Muscle layer of colon (tissue), 2 donors: Measurements from ENCODE around the gene QPCT.

Source experiments
- H3K27ac ChIP-seq: one replicate; pipeline ENCODE4 v1.7.0; 2013; ENCODE audit warnings: low read depth, mild to moderate bottlenecking, low read length, moderate library complexity
- H3K27me3 ChIP-seq, 2 donors: one replicate each; pipeline ENCODE4 v1.7.0; 2013; ENCODE audit warnings: low read length in 2 of 2, mild to moderate bottlenecking in 2 of 2; ENCODE audit not compliant: insufficient read depth in 2 of 2, control insufficient read depth in 1 of 2
- H3K36me3 ChIP-seq: one replicate; pipeline ENCODE4 v1.7.0; 2013; ENCODE audit warnings: mild to moderate bottlenecking, low read length; ENCODE audit not compliant: insufficient read depth
- H3K4me1 ChIP-seq: one replicate; pipeline ENCODE4 v1.7.0; 2013; ENCODE audit warnings: mild to moderate bottlenecking, low read length; ENCODE audit not compliant: insufficient read depth
- H3K4me3 ChIP-seq, 2 donors: one replicate each; pipeline ENCODE4 v1.7.0; 2013; ENCODE audit warnings: low read length in 2 of 2, low read depth in 1 of 2, mild to moderate bottlenecking in 1 of 2, moderate library complexity in 1 of 2
- H3K9ac ChIP-seq: one replicate; pipeline ENCODE4 v1.7.0; 2013; ENCODE audit warnings: low read length
- H3K9me3 ChIP-seq: one replicate; pipeline ENCODE4 v1.7.0; 2013; ENCODE audit warnings: mild to moderate bottlenecking, low read length
- donor health status: abdominal sarcoma.
- donor health status: Adenocarcinoma of cecum.

QPCT gene

DNA sequence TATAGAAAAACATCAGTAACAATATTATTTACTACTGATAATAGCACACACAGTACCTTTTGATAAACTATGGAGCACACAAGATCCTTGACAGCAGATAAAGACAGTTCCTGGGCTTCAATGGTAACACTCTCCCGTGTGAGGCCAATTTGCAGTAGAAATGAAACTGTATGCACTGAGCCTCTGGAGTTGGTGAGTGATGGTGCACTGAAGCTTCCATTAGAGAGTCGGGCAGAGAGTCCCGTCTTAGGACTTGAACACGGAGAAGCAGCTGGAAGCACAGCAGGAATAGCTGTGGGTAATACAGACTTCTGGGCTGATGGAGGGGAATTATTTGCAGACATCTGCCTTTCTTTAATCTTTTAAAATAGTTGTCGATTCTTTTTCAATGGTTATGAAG is 28.2 kb upstream of the QPCT start:
- H3K9me3 ChIP-seq, result no peaks in the 10 kb centered on the region
- H3K4me1 ChIP-seq, result peaks cover 73% of the 10 kb centered on the region
- H3K9ac ChIP-seq, result no peak overlapping the region

GRCh38 chr2:37317746-37318145 is 26.7 kb upstream of the QPCT start:
- Histone ChIP-seq H3K4me1 (peaks cover 74% of the 10 kb centered on the region), H3K9ac (no peak overlapping the region), H3K4me3 (no peak overlapping the region), H3K27me3 (no peaks in the 10 kb centered on the region), H3K36me3 (no peaks in the 10 kb centered on the region), H3K9me3 (no peaks in the 10 kb centered on the region), H3K27ac (no peak overlapping the region)

More for the DNA sequence above, 28.2 kb upstream of the QPCT start:
- Histone ChIP-seq H3K27ac (no peak overlapping the region), H3K36me3 (no peaks in the 10 kb centered on the region), H3K27me3 (no peaks in the 10 kb centered on the region), H3K4me3 (no peak overlapping the region)

GRCh38 chr2:37318401-37318800 is 26.0 kb upstream of the QPCT start:
- no peaks in the 10 kb centered on the region for H3K27me3 ChIP-seq
- H3K9ac ChIP-seq, result no peak overlapping the region
- H3K27ac ChIP-seq, result no peak overlapping the region
- H3K36me3 ChIP-seq, result no peaks in the 10 kb centered on the region
- no peak overlapping the region for H3K4me3 ChIP-seq
- peaks cover 70% of the 10 kb centered on the region for H3K4me1 ChIP-seq
- H3K9me3 ChIP-seq, result no peaks in the 10 kb centered on the region

- no peaks in the 10 kb centered on the region for H3K27me3 ChIP-seq
- H3K4me3 ChIP-seq, result no peak overlapping the region
- peaks cover 60% of the 10 kb centered on the region for H3K4me1 ChIP-seq
- H3K27ac ChIP-seq, result no peak overlapping the region
- H3K9ac ChIP-seq, result no peak overlapping the region
- H3K9me3 ChIP-seq, result no peaks in the 10 kb centered on the region
- H3K36me3 ChIP-seq, result no peaks in the 10 kb centered on the region
Observed at GRCh38 chr2:37319754-37320609, 24.4 kb upstream of the QPCT start.

DNA sequence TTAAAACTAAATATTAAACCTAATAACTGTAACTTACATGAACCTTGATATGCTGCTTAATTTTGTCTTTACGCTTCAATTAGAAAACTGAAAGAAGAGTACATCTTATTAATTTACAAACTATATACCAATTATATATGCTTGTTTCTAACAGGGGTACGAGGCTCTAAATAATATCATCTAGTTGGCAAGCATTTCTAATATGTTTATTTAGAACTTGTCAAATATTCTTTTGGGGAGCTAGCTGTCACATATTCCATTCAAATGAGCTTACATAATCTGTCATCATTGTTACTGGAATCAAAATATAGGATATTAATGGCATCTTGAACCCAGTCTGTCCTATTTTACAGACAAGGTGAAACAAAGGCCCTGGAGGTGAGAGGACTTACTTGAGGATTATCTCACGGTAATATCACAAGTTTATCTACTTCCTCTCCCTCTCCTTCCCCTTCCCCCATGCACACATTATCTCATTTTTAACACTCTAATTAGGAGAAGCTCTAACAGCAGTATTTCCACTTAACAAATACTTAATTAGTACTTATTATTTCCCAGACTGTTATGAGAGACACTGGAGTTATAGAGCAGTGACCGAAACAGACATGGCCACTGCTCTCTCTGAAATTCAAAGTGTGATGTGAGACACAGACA is 23.3 kb upstream of the QPCT start:
- no peaks in the 10 kb centered on the region for H3K9me3 ChIP-seq
- no peaks in the 10 kb centered on the region for H3K36me3 ChIP-seq
- no peaks in the 10 kb centered on the region for H3K27me3 ChIP-seq
- no peak overlapping the region for H3K27ac ChIP-seq
- H3K9ac ChIP-seq, result no peak overlapping the region
- peak overlapping the region in 1 of 2 donors; percentile 97 for H3K4me3 ChIP-seq
- H3K4me1 ChIP-seq, result peaks cover 59% of the 10 kb centered on the region

DNA sequence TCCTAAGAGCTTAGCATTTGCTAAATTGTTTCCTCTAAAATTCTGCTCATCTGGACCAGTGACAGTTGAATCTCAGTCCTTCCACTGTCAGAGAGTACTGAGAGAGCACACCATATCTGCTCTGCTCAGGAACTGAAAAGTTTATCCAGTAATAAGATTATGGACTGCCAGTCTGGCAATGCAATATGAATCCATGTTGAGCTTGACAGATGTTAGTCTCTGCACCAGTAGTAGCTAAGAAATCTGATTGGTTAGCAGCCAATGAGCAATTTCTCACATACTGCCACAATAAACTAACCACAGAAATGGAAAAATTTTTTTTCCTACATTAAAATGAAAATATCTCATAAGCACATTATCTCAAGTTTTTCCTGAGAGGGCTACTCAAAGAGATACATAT is 22.1 kb upstream of the QPCT start:
- Histone ChIP-seq H3K4me1 (peaks cover 54% of the 10 kb centered on the region), H3K27me3 (no peaks in the 10 kb centered on the region), H3K4me3 (peak overlapping the region in 1 of 2 donors; percentile 97), H3K9ac (no peak overlapping the region), H3K9me3 (no peaks in the 10 kb centered on the region), H3K36me3 (no peaks in the 10 kb centered on the region), H3K27ac (no peak overlapping the region)

- H3K27ac ChIP-seq, result peak overlapping the region; percentile 72
Observed at GRCh38 chr2:37323176-37323780, 21.2 kb upstream of the QPCT start.

DNA sequence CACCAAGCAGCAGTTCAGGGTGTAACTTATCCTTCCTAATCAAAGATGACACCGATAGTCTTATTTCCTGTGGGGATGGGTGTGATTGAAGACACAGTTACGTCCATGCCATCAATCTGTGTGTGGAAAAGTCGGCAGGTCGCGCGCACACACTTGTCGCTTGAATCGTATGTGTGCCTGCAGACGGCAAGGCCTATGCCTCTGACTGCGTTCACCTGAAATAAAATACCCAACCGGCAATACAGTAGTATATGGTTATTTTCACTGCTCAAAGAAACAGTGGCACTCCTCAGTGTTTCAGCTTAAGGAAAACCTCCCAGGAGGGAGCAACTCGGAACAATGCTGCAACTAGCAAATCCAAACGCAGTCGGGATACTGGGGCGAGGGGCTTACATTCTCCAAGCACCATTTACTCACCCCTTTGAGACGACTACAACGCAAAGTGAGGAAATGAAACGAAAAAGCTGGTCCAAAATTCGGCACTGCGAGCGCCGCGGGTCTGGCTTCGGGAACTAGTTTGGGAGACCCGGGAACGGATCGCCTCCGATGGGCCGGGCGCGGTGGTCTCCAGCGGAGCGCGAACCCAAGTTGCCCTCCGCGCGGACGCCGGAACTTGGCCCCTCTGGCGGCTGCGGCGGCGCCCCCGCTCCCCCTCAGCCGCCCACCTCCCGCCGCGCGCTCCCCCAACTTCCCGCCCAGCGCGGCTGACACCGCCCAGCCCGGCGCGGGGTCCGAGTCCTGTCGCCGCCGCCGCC is 20.5 kb upstream of the QPCT start:
- H3K9me3 ChIP-seq, result no peaks in the 10 kb centered on the region
- H3K4me3 ChIP-seq, result peak overlapping the region; percentile 70 to 97
- H3K27ac ChIP-seq, result peak overlapping the region; percentile 72
- peak overlapping the region; percentile 94 for H3K9ac ChIP-seq
- H3K4me1 ChIP-seq, result peaks cover 38% of the 10 kb centered on the region
- H3K27me3 ChIP-seq, result no peaks in the 10 kb centered on the region
- no peaks in the 10 kb centered on the region for H3K36me3 ChIP-seq

More at GRCh38 chr2:37323176-37323780, 21.2 kb upstream of the QPCT start:
- peak overlapping the region; percentile 70 to 97 for H3K4me3 ChIP-seq
- H3K9me3 ChIP-seq, result no peaks in the 10 kb centered on the region
- no peaks in the 10 kb centered on the region for H3K27me3 ChIP-seq
- no peaks in the 10 kb centered on the region for H3K36me3 ChIP-seq
- peak overlapping the region; percentile 94 for H3K9ac ChIP-seq
- H3K4me1 ChIP-seq, result peaks cover 45% of the 10 kb centered on the region

DNA sequence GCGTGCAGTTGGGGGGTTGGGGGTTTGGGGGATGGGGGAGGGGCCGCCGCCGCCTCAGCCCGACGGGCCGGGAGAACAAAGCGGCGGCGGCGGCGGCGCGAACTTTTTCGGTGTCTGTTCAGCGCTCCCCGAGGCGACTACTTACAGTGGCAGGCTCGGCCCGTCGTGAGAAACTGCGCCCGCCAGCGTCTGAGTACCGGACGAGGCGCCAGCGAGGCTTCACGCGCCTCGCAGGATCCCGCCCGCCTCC is 20.0 kb upstream of the QPCT start:
- Histone ChIP-seq H3K9ac (no peak overlapping the region), H3K4me1 (peaks cover 33% of the 10 kb centered on the region)

DNA sequence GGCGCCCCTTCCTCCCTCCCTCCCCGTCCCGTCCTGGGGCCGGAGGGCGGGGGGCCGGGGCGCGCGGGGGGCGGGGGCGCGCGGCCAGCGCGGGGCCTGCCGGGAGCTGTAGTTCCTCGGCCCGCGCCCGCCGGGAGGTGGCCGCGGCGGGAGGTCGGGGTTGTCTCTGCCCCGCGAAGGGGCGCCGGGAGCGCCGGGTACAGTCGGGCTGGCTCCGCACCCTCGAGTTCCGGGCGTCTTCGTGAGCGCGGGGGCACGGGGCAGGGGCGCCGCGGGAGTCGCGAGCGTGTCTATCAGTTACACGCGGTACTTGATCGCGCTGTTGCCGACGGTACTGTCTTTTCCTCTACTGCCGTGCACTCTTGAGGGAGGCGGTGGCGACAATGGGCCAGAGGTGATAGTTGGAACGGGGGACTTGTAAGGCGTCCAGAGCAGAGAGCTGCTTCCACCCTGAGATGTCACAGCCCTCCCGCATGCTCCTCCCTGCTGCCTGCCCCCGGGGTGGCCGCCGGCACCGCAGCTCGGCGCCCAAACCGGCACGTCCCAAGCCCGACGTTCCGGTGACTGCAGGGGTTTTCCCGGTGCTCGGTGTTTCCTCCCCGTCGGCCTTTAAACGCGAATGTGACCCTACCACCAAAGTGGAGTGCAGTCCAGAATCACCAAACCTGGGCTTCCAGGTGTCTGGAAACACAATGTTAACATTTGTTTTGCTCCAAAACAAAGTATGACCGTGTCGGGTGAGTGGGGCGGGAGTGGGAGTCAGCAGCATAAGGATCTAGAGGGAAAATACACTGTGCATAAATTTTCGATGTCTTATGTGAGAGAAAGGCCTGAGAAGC is 19.4 kb upstream of the QPCT start, which contains the start of gene PRKD3:
PRKD3 (minus strand) TSS at position 48 of the 839 bp plus-strand sequence. CDS start 8,309 bp downstream, outside the sequence.
- no peaks in the 10 kb centered on the region for H3K27me3 ChIP-seq
- H3K9ac ChIP-seq, result peak within 1 kb of the TSS; percentile 94
- peaks cover 28% of the 10 kb centered on the region for H3K4me1 ChIP-seq
- H3K4me3 ChIP-seq, result peak within 1 kb of the TSS; percentile 79 to 97
- no peaks in the 10 kb centered on the region for H3K36me3 ChIP-seq
- no peaks in the 10 kb centered on the region for H3K9me3 ChIP-seq
- peak within 1 kb of the TSS; percentile 97 for H3K27ac ChIP-seq

More for the DNA sequence above, 20.0 kb upstream of the QPCT start:
- H3K9me3 ChIP-seq, result no peaks in the 10 kb centered on the region
- no peaks in the 10 kb centered on the region for H3K36me3 ChIP-seq
- peak overlapping the region; percentile 72 for H3K27ac ChIP-seq
- peak overlapping the region in 1 of 2 donors; percentile 70 for H3K4me3 ChIP-seq
- H3K27me3 ChIP-seq, result no peaks in the 10 kb centered on the region
